HFFc6 (cell line): Measurements from ENCODE around the gene SETBP1. TPM values are rescaled to one million over a fixed set of nuclear protein-coding genes. Genes with fewer than 3 reads are reported as not detected.

Source experiments
- DNase-seq: peaks from one replicate; pipeline ENCODE4 v3.0.0-alpha.2; 2018
- H3K27ac Mint-ChIP-seq: 2 replicates; pipeline ENCODE4 v1.8.0; 2020; ENCODE audit warnings: mild to moderate bottlenecking, mixed read lengths
- H3K27me3 Mint-ChIP-seq: 2 replicates; pipeline ENCODE4 v1.8.0; 2021; ENCODE audit warnings: mild to moderate bottlenecking, moderate library complexity, mixed read lengths; ENCODE audit not compliant: insufficient read depth
- H3K36me3 Mint-ChIP-seq: 2 replicates; pipeline ENCODE4 v1.8.0; 2021; ENCODE audit warnings: low read depth, mixed read lengths
- H3K4me1 Mint-ChIP-seq: 2 replicates; pipeline ENCODE4 v1.8.0; 2020; ENCODE audit warnings: low read depth, mixed read lengths
- H3K4me3 Mint-ChIP-seq: 2 replicates; pipeline ENCODE4 v1.8.0; 2020; ENCODE audit warnings: mild to moderate bottlenecking, moderate library complexity, mixed read lengths
- H3K9me3 Mint-ChIP-seq: 2 replicates; pipeline ENCODE4 v1.8.0; 2020; ENCODE audit warnings: mild to moderate bottlenecking, mixed read lengths
- total RNA-seq, 6 experiments: library from RNA; stranded (reverse); fragmentation: NEBNext Ultra II Directional; extraction: Animal tissue kit (Norgen Biotek cat#: 25700); gene quantifications; 2 replicates in 1 of 6; 3 replicates in 5 of 6; pipeline ENCODE4 v1.2.3, GENCODE V29; 2021
- TF ChIP-seq, protein P1 (sequence below): fragments of 200-600 bp; sonication (generic); IDR thresholded peaks from 2 replicates; pipeline ENCODE4 v1.5.0; 2021; ENCODE audit warnings: antibody characterized with exemption, mild to moderate bottlenecking

The SETBP1 gene
- total RNA-seq, 6 experiments from 2014 or later, result 0.03 to 0.40 (median 0.09) TPM

GRCh38 chr18:45044787-45045186, 364.1 kb downstream of the SETBP1 start:
- H3K9me3 Mint-ChIP-seq, result no peaks in the 10 kb centered on the region; the same call in 1 of the 2 replicates
- TF ChIP-seq, protein P1, sequence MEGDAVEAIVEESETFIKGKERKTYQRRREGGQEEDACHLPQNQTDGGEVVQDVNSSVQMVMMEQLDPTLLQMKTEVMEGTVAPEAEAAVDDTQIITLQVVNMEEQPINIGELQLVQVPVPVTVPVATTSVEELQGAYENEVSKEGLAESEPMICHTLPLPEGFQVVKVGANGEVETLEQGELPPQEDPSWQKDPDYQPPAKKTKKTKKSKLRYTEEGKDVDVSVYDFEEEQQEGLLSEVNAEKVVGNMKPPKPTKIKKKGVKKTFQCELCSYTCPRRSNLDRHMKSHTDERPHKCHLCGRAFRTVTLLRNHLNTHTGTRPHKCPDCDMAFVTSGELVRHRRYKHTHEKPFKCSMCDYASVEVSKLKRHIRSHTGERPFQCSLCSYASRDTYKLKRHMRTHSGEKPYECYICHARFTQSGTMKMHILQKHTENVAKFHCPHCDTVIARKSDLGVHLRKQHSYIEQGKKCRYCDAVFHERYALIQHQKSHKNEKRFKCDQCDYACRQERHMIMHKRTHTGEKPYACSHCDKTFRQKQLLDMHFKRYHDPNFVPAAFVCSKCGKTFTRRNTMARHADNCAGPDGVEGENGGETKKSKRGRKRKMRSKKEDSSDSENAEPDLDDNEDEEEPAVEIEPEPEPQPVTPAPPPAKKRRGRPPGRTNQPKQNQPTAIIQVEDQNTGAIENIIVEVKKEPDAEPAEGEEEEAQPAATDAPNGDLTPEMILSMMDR, result no peak
- H3K4me3 Mint-ChIP-seq, result no peak overlapping the region
- no peaks in the 10 kb centered on the region for H3K4me1 Mint-ChIP-seq
- no peaks in the 10 kb centered on the region; the same call in 1 of the 2 replicates for H3K36me3 Mint-ChIP-seq
- no peak for DNase-seq
- no peak overlapping the region for H3K27ac Mint-ChIP-seq
- H3K27me3 Mint-ChIP-seq, result peaks cover 16% of the 10 kb centered on the region

DNA sequence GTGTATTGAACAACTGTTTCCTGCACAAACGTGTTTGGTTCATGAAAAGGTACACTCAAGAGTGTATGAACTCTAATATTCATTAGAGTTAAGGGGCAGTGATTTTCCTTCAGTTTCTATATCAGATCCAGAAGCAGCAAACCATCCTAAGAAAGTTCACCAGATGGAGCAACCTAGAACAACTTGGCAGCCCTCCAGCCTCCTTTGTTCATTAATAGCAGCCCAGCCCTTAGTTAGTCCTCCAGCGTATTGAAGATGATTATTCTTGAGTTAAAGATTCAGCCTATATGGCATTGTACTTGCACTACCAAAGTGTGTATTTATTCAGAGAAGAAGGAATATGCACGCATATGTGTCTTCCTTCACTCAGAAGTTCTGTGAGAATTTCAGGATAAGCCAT, 365.5 kb downstream of the SETBP1 start:
- peaks cover 11% of the 10 kb centered on the region for H3K4me1 Mint-ChIP-seq
- H3K27ac Mint-ChIP-seq, result no peak overlapping the region
- H3K36me3 Mint-ChIP-seq, result no peaks in the 10 kb centered on the region; the same call in 1 of the 2 replicates

DNA sequence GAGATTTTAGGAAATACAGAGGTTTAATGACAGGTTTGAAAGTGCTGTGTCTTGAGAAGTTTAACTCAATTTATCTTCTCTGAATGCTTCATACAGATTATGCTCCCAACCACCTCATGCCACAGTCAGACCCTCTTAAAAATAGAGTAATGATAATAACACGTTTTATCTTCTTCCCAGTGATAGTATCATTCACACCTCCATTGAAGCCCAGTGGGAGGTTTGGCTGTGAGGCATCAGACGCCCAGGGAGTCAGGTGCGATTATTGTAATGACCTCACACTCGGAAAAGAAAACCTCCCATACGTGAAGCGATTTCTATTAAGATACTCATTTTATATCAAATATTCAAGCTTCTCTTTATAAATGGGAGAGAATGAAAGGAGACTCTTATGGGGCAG, 366.3 kb downstream of the SETBP1 start:
- Mint-ChIP-seq H3K27ac (no peak overlapping the region), H3K4me3 (no peak overlapping the region), H3K9me3 (no peaks in the 10 kb centered on the region; the same call in 1 of the 2 replicates), H3K4me1 (peaks cover 18% of the 10 kb centered on the region), H3K27me3 (peaks cover 14% of the 10 kb centered on the region), H3K36me3 (no peaks in the 10 kb centered on the region; the same call in 1 of the 2 replicates)
- TF ChIP-seq, protein P1, result no peak
- no peak for DNase-seq

More for the DNA sequence above, 365.5 kb downstream of the SETBP1 start:
- Mint-ChIP-seq H3K4me3 (no peak overlapping the region), H3K27me3 (peaks cover 12% of the 10 kb centered on the region), H3K9me3 (no peaks in the 10 kb centered on the region; the same call in 1 of the 2 replicates)
- TF ChIP-seq, protein P1, result no peak
- DNase-seq, result no peak

DNA sequence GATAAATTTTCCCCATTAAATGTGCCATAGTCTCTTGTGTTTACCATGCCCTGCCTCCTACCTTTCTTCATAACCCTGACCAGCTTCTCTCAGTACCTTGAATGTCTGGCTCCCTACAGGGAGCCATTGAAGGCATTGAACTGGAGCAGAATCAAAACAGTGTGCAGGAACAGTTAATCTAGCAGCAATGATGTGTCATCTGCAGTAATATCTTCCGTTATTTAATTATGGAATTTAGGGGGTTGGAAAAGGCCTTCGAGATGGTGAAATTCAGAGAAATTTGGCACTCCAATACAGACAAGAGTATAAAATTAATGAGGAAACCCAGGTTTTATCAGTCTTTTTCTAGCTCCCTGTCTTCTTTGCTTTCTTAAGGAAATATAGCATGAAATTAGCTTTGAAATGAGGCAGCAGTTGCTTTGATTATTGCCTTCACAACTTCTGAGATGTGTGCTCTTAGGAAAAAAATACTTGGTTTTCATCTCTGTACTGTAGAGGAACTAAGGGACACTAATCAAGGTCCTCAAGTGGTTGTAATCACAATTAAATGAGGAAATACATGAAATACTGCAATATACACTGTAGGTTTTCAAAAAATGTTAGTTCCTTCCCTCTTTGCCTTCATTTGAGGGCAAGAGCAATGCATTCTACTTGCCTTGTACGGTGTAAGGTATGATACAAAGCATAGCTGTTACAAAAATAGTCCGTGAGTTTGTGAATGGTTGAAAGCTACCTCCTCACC, 369.1 kb downstream of the SETBP1 start:
- no peak overlapping the region for H3K4me3 Mint-ChIP-seq
- no peaks in the 10 kb centered on the region; the same call in 1 of the 2 replicates for H3K9me3 Mint-ChIP-seq
- peaks cover 18% of the 10 kb centered on the region for H3K4me1 Mint-ChIP-seq
- peaks cover 12% of the 10 kb centered on the region; the same call in 1 of the 2 replicates for H3K27me3 Mint-ChIP-seq
- DNase-seq, result no peak
- no peak overlapping the region for H3K27ac Mint-ChIP-seq
- no peaks in the 10 kb centered on the region; the same call in 1 of the 2 replicates for H3K36me3 Mint-ChIP-seq
- TF ChIP-seq, protein P1, result no peak

GRCh38 chr18:45050712-45051601, 370.3 kb downstream of the SETBP1 start:
- Mint-ChIP-seq H3K27me3 (peaks cover 11% of the 10 kb centered on the region; the same call in 1 of the 2 replicates), H3K27ac (no peak overlapping the region), H3K36me3 (no peaks in the 10 kb centered on the region; the same call in 1 of the 2 replicates), H3K9me3 (no peaks in the 10 kb centered on the region; the same call in 1 of the 2 replicates), H3K4me3 (no peak overlapping the region), H3K4me1 (peaks cover 18% of the 10 kb centered on the region)
- TF ChIP-seq, protein P1, result no peak
- DNase-seq, result peak; percentile 79
